HCT116 (cell line): ENCODE data around the gene IGF2R. TPM values are rescaled to one million over a fixed set of nuclear protein-coding genes. Genes with fewer than 3 reads are reported as not detected.

Experiments
- ATAC-seq: fragments of 200-7000 bp; cut with Tn5 transposase; 2 replicates; pipeline ENCODE4 v1.9.1; 2020; ENCODE audit warnings: mild to moderate bottlenecking, moderate library complexity
- BruUV-seq: library from RNA; stranded (reverse); fragments of 400-500 nt; replicated peaks from 2 replicates; lab custom pipeline; 2021; lab: Mats Ljungman, UMichigan
- CTCF ChIA-PET: fragments of 300-600 bp; sonication (Branson Sonifier 250); formaldehyde crosslinking; loops from one replicate; lab custom pipeline; 2021; ENCODE audit warnings: antibody characterized with exemption; lab: Charles Lee
- POLR2A ChIA-PET: fragments of 300-600, 350-600 bp; sonication (Branson Sonifier 250); formaldehyde crosslinking; loops from one replicate; lab custom pipeline; 2021; ENCODE audit warnings: antibody characterized with exemption; lab: Charles Lee
- RAD21 ChIA-PET, 2 experiments: fragments of 300-600 bp; sonication (Branson Sonifier 250); formaldehyde crosslinking; loops; one replicate each; lab custom pipeline; 2023; ENCODE audit warnings: low total read pairs in 2 of 2; ENCODE audit not compliant: uncharacterized antibody in 2 of 2, unreplicated experiment in 2 of 2, low non-redundant PET in 1 of 2; lab: Charles Lee
- DNase-seq: peaks from one replicate; pipeline ENCODE4 v3.0.0-alpha.2; 2010; ENCODE audit warnings: low read depth, low spot score
- H2AFZ ChIP-seq: fragments of 200-600 bp; shearing (Covaris generic), sonication (generic); 2 replicates; pipeline ENCODE4 v1.6.1; 2017; ENCODE audit warnings: low read depth, mixed run types, mixed read lengths, antibody characterized with exemption, low read length; ENCODE audit not compliant: poor library complexity, severe bottlenecking
- H3K27ac ChIP-seq: 2 replicates; pipeline ENCODE4 v1.5.1; 2012; ENCODE audit warnings: low read depth, low read length
- H3K27me3 ChIP-seq: fragments of 200-600 bp; sonication (generic); 2 replicates; pipeline ENCODE4 v1.6.1; 2016; ENCODE audit warnings: mixed run types, low read length, mixed read lengths; ENCODE audit not compliant: insufficient read depth
- H3K36me3 ChIP-seq, 2 experiments: fragments of 200-500 bp in 1 of 2; fragments of 200-600 bp in 1 of 2; sonication (Bioruptor generic) in 1 of 2; sonication (generic) in 1 of 2; 2 replicates each; pipeline versions ENCODE4 v1.5.1 to v1.6.1; 2014 to 2016; ENCODE audit warnings: low read length in 2 of 2, inconsistent platforms in 1 of 2, mixed read lengths in 1 of 2, mixed run types in 1 of 2; ENCODE audit not compliant: insufficient read depth in 2 of 2, control insufficient read depth in 1 of 2
- H3K4me1 ChIP-seq, 2 experiments: fragments of 200-600 bp in 1 of 2; sonication (generic) in 1 of 2; 2 replicates each; pipeline versions ENCODE4 v1.5.1 to v1.6.1; 2012 to 2017; ENCODE audit warnings: low read length in 2 of 2, inconsistent platforms in 1 of 2, mild to moderate bottlenecking in 1 of 2, mixed read lengths in 1 of 2, mixed run types in 1 of 2, moderate library complexity in 1 of 2; ENCODE audit not compliant: insufficient read depth in 2 of 2, control insufficient read depth in 1 of 2
- H3K4me2 ChIP-seq: fragments of 200-600 bp; sonication (generic); 2 replicates; pipeline ENCODE4 v1.6.1; 2017; ENCODE audit warnings: mixed run types, low read length, mixed read lengths
- H3K4me3 ChIP-seq, 2 experiments: fragments of 200-600 bp in 1 of 2; sonication (generic) in 1 of 2; replicated peaks in 1 of 2; 2 replicates each; pipeline ENCODE4 v1.5.1; 2011 to 2016; ENCODE audit warnings: low read length in 2 of 2, control low read depth in 1 of 2, low read depth in 1 of 2, mild to moderate bottlenecking in 1 of 2, mixed read lengths in 1 of 2, mixed run types in 1 of 2
- H3K79me2 ChIP-seq: fragments of 200-600 bp; sonication (generic); 2 replicates; pipeline ENCODE4 v1.6.1; 2017; ENCODE audit warnings: mild to moderate bottlenecking, mixed run types, low read length, moderate library complexity, mixed read lengths; ENCODE audit not compliant: insufficient read depth
- H3K9ac ChIP-seq: fragments of 200-600 bp; sonication (generic); 2 replicates; pipeline ENCODE4 v1.6.1; 2016; ENCODE audit warnings: low read length, mixed read lengths
- H3K9me2 ChIP-seq: fragments of 200-600 bp; sonication (generic), shearing (Covaris generic); 2 replicates; pipeline ENCODE4 v1.6.1; 2017; ENCODE audit warnings: mixed run types, mild to moderate bottlenecking, moderate library complexity; ENCODE audit not compliant: insufficient read depth
- H3K9me3 ChIP-seq, 2 experiments: fragments of 200-500 bp in 1 of 2; fragments of 200-600 bp in 1 of 2; sonication (Bioruptor generic) in 1 of 2; sonication (generic) in 1 of 2; 2 replicates each; pipeline ENCODE4 v1.6.1; 2014 to 2017; ENCODE audit warnings: low read length in 2 of 2, mixed read lengths in 2 of 2, inconsistent platforms in 1 of 2, low read depth in 1 of 2, mild to moderate bottlenecking in 1 of 2, mixed run types in 1 of 2, moderate library complexity in 1 of 2; ENCODE audit not compliant: control insufficient read depth in 1 of 2, insufficient read depth in 1 of 2
- H4K20me1 ChIP-seq: fragments of 200-600 bp; sonication (generic), shearing (Covaris generic); 2 replicates; pipeline ENCODE4 v1.6.1; 2017; ENCODE audit warnings: mixed run types, mild to moderate bottlenecking, moderate library complexity; ENCODE audit not compliant: insufficient read depth
- EZH2 ChIP-seq: fragments of 200-600 bp; sonication (generic); IDR thresholded peaks from 2 replicates; pipeline ENCODE4 v1.6.1; 2017; ENCODE audit warnings: antibody characterized with exemption, mixed run types
- EZH2phosphoT487 ChIP-seq: fragments of 200-600 bp; IDR thresholded peaks from 2 replicates; pipeline ENCODE4 v1.6.1; 2018; ENCODE audit warnings: antibody characterized with exemption, borderline replicate concordance
- FOSL1 ChIP-seq: IDR thresholded peaks from 2 replicates; pipeline ENCODE4 v1.6.1; 2012; ENCODE audit warnings: low read depth
- POLR2AphosphoS5 ChIP-seq: IDR thresholded peaks from 2 replicates; pipeline ENCODE4 v1.6.1; 2011; ENCODE audit warnings: mild to moderate bottlenecking, low read depth, low read length, moderate library complexity
- REST ChIP-seq: IDR thresholded peaks from 2 replicates; pipeline ENCODE4 v1.6.1; 2012; ENCODE audit warnings: low read depth
- SRF ChIP-seq: IDR thresholded peaks from 2 replicates; pipeline ENCODE4 v1.6.1; 2012; ENCODE audit warnings: low read depth
- TCF7L2 ChIP-seq: IDR thresholded peaks from 2 replicates; pipeline ENCODE4 v1.7.0; 2011; ENCODE audit warnings: borderline replicate concordance, inconsistent platforms; ENCODE audit not compliant: insufficient read depth, insufficient read length; ENCODE audit errors: extremely low read depth
- ZFX ChIP-seq: fragments of 450-650 bp; IDR thresholded peaks from 2 replicates; pipeline ENCODE4 v1.6.1; 2017
- intact Hi-C: fragments of 100-400 bp; cut with micrococcal nuclease; formaldehyde crosslinking; loops from 2 replicates; pipeline ENCODE4 v1.10.0; 2022
- total RNA-seq: library from RNA; stranded (reverse); gene quantifications from one replicate; pipeline ENCODE4 v1.2.1, GENCODE V29; 2021; ENCODE audit not compliant: unreplicated experiment
- TF ChIP-seq, protein P1 (sequence below), 3 experiments: fragments of 200-600 bp in 1 of 3; sonication (generic) in 1 of 3; IDR thresholded peaks in 2 of 3; conservative IDR thresholded peaks in 1 of 3; 2 replicates each; pipeline ENCODE4 v1.5.1; 2012 to 2017; ENCODE audit warnings: low read depth in 2 of 3, low read length in 2 of 3, antibody characterized with exemption in 1 of 3, borderline replicate concordance in 1 of 3, control low read depth in 1 of 3, mild to moderate bottlenecking in 1 of 3, mixed read lengths in 1 of 3, mixed run types in 1 of 3, moderate library complexity in 1 of 3; ENCODE audit not compliant: insufficient read depth in 1 of 3

The IGF2R gene
- total RNA-seq, 1 experiment from 2014 or later = 37.0 TPM

DNA sequence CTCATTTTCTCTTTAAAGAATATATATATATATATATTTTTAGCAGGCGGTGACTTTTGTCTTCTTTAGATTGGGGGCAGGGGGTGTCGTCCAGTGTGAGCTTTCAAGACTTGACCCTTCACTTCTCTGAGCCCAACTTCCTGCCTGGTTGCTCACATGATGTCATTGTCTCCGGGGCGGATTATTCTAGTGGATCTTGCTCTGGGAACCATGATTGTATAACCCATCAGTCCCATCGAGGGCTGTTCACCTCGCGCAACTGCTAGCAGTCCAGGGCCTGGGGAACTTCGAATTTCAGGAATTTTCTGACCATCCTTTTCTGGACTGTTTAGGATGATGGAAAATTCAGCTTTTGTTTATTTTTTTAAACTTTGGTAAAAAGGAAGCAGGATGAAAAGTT is 1.0 kb downstream of the IGF2R start:
- POLR2A ChIA-PET = no interaction called here

DNA sequence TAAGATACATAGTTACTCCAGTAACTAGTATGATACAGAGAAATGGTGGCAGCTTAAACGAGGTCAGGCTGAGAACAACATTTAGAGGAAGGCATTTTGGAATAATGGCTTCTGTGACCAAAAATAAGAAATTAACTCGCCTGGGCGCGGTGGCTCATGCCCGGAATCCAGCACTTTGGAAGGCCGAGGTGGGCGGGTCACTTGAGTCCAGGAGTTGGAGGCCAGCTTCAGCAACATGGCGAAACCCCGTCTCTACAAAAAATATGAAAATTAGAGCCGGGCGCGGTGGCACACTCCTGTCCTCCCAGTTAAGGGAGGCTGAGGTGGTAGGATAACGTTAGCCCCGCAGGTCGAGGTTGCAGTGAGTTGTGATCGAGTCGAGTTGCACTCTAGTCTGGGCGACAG is 1.8 kb downstream of the IGF2R start:
- no peaks in the 10 kb centered on the region for H3K27me3 ChIP-seq
- no peak for TF ChIP-seq REST
- TF ChIP-seq EZH2phosphoT487 = no peak
- TF ChIP-seq POLR2AphosphoS5 = no peak
- no peak for TF ChIP-seq TCF7L2
- ChIA-PET RAD21 (no interaction called here), CTCF (no interaction called here), POLR2A (no interaction called here)
- H3K79me2 ChIP-seq = peaks cover 57% of the 10 kb centered on the region
- intact Hi-C loops = loop anchor here (5.0 kb wide), 1 partner anchor 173 kb away; no protein-coding TSS in a partner anchor
- H3K36me3 ChIP-seq = no peaks in the 10 kb centered on the region
- ATAC-seq (no peak), DNase-seq (no peak)
- no peaks in the 10 kb centered on the region for H3K9me2 ChIP-seq
- peaks cover 8 to 20% of the 10 kb centered on the region in 2 experiments; a peak in 2 of 4 replicates for H3K4me1 ChIP-seq
- no peaks in the 10 kb centered on the region for H3K9me3 ChIP-seq
- no peak overlapping the region for H3K9ac ChIP-seq
- peak overlapping the region; percentile 79 for H3K4me2 ChIP-seq
- H3K4me3 ChIP-seq = peak overlapping the region in 1 of 2 experiments; percentile 64; a peak in 1 of 4 replicates
- H4K20me1 ChIP-seq = no peaks in the 10 kb centered on the region
- no TSS peak for BruUV-seq
- no peak overlapping the region for H3K27ac ChIP-seq
- H2AFZ ChIP-seq = no peak overlapping the region

More for the DNA sequence above, 1.0 kb downstream of the IGF2R start:
- Histone ChIP-seq H3K4me1 (peaks cover 8 to 20% of the 10 kb centered on the region in 2 experiments; a peak in 2 of 4 replicates), H3K79me2 (peaks cover 51% of the 10 kb centered on the region), H3K4me2 (peak overlapping the region; percentile 79), H3K9me3 (no peaks in the 10 kb centered on the region), H4K20me1 (no peaks in the 10 kb centered on the region), H3K9me2 (no peaks in the 10 kb centered on the region), H3K36me3 (no peaks in the 10 kb centered on the region)
- BruUV-seq = no TSS peak
- intact Hi-C loops = loop anchor here (5.0 kb wide), 2 partner anchors 173 to 183 kb away; partner anchors contain the start of gene TCP1
- TF ChIP-seq ZFX (no peak), SRF (no peak), EZH2 (no peak), EZH2phosphoT487 (no peak), FOSL1 (no peak)
- TF ChIP-seq, protein P1, sequence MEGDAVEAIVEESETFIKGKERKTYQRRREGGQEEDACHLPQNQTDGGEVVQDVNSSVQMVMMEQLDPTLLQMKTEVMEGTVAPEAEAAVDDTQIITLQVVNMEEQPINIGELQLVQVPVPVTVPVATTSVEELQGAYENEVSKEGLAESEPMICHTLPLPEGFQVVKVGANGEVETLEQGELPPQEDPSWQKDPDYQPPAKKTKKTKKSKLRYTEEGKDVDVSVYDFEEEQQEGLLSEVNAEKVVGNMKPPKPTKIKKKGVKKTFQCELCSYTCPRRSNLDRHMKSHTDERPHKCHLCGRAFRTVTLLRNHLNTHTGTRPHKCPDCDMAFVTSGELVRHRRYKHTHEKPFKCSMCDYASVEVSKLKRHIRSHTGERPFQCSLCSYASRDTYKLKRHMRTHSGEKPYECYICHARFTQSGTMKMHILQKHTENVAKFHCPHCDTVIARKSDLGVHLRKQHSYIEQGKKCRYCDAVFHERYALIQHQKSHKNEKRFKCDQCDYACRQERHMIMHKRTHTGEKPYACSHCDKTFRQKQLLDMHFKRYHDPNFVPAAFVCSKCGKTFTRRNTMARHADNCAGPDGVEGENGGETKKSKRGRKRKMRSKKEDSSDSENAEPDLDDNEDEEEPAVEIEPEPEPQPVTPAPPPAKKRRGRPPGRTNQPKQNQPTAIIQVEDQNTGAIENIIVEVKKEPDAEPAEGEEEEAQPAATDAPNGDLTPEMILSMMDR (IDR thresholded peaks at IDR 0.05 in 2 of 3, conservative IDR thresholded peaks at IDR 0.05 in 1 of 3; ENCODE audit: borderline replicate concordance in 1 of 3, insufficient read depth in 1 of 3, low read depth in 2 of 3, low read length in 2 of 3) = no peak
- TF ChIP-seq, all 23 proteins: peak for 0
- no peaks in the 10 kb centered on the region; the same call in 1 of the 2 replicates for H3K27me3 ChIP-seq
- peak overlapping the region; percentile 72 for H3K9ac ChIP-seq
- ChIA-PET CTCF (no interaction called here), RAD21 (no interaction called here)
- peak overlapping the region; percentile 64 to 65 for H3K4me3 ChIP-seq
- DNase-seq = peak; percentile 19
- H3K27ac ChIP-seq = no peak overlapping the region
- peak; percentile 15; the same call in 1 of the 2 replicates for ATAC-seq
- no peak overlapping the region for H2AFZ ChIP-seq
